NCI-H69 (cell line): ENCODE results near the gene CGB1.

Experiments used
- DNase-seq: peaks from one replicate; lab custom pipeline; 2025; lab: John Stamatoyannopoulos, UW

CGB1 gene

GRCh38 chr19:48993175-48994034 is 43.3 kb downstream of the CGB1 start, which contains the start of the genes GYS1 and RUVBL2:
GYS1 (minus strand) TSS chr19:48993309; CDS start chr19:48993112, 197 bp downstream.
RUVBL2 (plus strand) TSS chr19:48993887; CDS start chr19:48993912, 25 bp downstream.
- DNase-seq: peak; percentile 100

- DNase-seq: peak; percentile 70
These were observed 44.0 kb downstream of the CGB1 start for GRCh38 chr19:48992581-48993174.

- DNase-seq: no peak
These were observed 44.7 kb downstream of the CGB1 start for GRCh38 chr19:48991873-48992580.

GRCh38 chr19:48991011-48991609 is 45.6 kb downstream of the CGB1 start:
- no peak for DNase-seq

GRCh38 chr19:48990400-48990799 is 46.3 kb downstream of the CGB1 start:
- DNase-seq: no peak

- no peak for DNase-seq
These were observed 46.9 kb downstream of the CGB1 start for GRCh38 chr19:48989701-48990291.

- DNase-seq: no peak
These were observed 47.8 kb downstream of the CGB1 start for GRCh38 chr19:48988860-48989259.

- DNase-seq: no peak
These were observed 48.4 kb downstream of the CGB1 start for GRCh38 chr19:48988286-48988685.

- no peak for DNase-seq
These were observed 49.4 kb downstream of the CGB1 start for GRCh38 chr19:48987323-48987722.

GRCh38 chr19:48986211-48986610 is 50.5 kb downstream of the CGB1 start:
- DNase-seq: no peak

- no peak for DNase-seq
These were observed 51.0 kb downstream of the CGB1 start for GRCh38 chr19:48985711-48986110.
